ENCODE data around the gene CBLN1. TPM values are rescaled to one million over a fixed set of nuclear protein-coding genes. Genes with fewer than 3 reads are reported as not detected.

Gene CBLN1
- total RNA-seq, 1 experiment from 2014 or later, result not detected

DNA sequence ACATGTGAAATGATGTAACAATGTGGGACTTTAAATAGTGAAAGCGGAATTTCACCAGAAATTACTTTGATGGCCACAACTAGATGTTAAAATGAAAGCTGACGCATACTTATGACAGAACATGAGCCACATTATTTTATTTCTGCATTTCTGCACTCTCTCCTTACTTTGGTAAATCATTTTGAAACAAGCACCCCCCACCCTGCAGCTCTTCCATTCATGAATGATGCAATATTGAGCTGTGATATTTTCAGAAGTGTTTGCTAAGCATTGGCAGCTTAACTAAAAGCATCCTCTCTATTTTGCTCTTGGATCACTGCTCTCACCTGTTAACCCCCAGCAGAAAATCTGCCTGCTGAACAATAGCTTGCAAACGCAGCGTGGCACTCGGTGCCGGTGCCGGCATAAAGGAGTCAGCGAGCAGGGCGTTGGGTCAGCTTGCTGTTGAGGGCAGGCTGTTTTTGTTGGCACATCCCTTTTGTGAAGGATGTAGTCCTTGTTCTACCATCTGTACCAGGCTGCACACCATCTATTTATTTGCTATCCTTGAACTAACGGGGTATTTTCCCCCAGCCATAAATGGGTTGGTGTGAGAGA is 30.8 kb upstream of the CBLN1 start:
- CTCF ChIA-PET, result no interaction called here

More for the DNA sequence above, 30.8 kb upstream of the CBLN1 start:
- no peaks in the 10 kb centered on the region for H3K9me2 ChIP-seq (ENCODE audit: insufficient read depth)
- no peaks in the 10 kb centered on the region for H4K20me1 ChIP-seq (ENCODE audit: insufficient read depth)
- ATAC-seq (no peak), DNase-seq (ENCODE audit: low read depth, low spot score) (no peak)
- H2AFZ ChIP-seq (ENCODE audit: low read depth, low read length, poor library complexity, severe bottlenecking), result no peak overlapping the region
- no peaks in the 10 kb centered on the region for H3K9me3 ChIP-seq (ENCODE audit: control insufficient read depth in 1 of 2, insufficient read depth in 1 of 2, low read depth in 1 of 2, low read length in 2 of 2)
- H3K79me2 ChIP-seq (ENCODE audit: insufficient read depth, low read length), result no peaks in the 10 kb centered on the region
- TF ChIP-seq SRF (IDR thresholded peaks at IDR 0.05; ENCODE audit: low read depth) (no peak), FOSL1 (IDR thresholded peaks at IDR 0.05; ENCODE audit: low read depth) (no peak), POLR2A (IDR thresholded peaks at IDR 0.05; ENCODE audit: borderline replicate concordance, extremely low read depth, insufficient read depth, insufficient read length) (no peak), SP1 (IDR thresholded peaks at IDR 0.05; ENCODE audit: low read depth) (no peak), CEBPB (IDR thresholded peaks at IDR 0.05; ENCODE audit: low read depth) (no peak), EZH2 (IDR thresholded peaks at IDR 0.05) (no peak), ELF1 (IDR thresholded peaks at IDR 0.05; ENCODE audit: borderline replicate concordance, low read depth) (no peak), SIN3A (IDR thresholded peaks at IDR 0.05; ENCODE audit: low read depth) (no peak), EGR1 (IDR thresholded peaks at IDR 0.05; ENCODE audit: low read depth) (no peak), YY1 (IDR thresholded peaks at IDR 0.05; ENCODE audit: extremely low read depth, insufficient replicate concordance, low read depth, low read length) (no peak), POLR2AphosphoS5 (IDR thresholded peaks at IDR 0.05; ENCODE audit: low read depth, low read length) (no peak), TCF7L2 (IDR thresholded peaks at IDR 0.05; ENCODE audit: borderline replicate concordance, extremely low read depth, insufficient read depth, insufficient read length) (no peak), ZNF274 (IDR thresholded peaks at IDR 0.05; ENCODE audit: low read depth, low read length) (no peak), JUND (IDR thresholded peaks at IDR 0.05) (no peak), CBX3 (IDR thresholded peaks at IDR 0.05; ENCODE audit: low read depth) (no peak), EZH2phosphoT487 (IDR thresholded peaks at IDR 0.05; ENCODE audit: borderline replicate concordance) (no peak)
- TF ChIP-seq, protein P1, sequence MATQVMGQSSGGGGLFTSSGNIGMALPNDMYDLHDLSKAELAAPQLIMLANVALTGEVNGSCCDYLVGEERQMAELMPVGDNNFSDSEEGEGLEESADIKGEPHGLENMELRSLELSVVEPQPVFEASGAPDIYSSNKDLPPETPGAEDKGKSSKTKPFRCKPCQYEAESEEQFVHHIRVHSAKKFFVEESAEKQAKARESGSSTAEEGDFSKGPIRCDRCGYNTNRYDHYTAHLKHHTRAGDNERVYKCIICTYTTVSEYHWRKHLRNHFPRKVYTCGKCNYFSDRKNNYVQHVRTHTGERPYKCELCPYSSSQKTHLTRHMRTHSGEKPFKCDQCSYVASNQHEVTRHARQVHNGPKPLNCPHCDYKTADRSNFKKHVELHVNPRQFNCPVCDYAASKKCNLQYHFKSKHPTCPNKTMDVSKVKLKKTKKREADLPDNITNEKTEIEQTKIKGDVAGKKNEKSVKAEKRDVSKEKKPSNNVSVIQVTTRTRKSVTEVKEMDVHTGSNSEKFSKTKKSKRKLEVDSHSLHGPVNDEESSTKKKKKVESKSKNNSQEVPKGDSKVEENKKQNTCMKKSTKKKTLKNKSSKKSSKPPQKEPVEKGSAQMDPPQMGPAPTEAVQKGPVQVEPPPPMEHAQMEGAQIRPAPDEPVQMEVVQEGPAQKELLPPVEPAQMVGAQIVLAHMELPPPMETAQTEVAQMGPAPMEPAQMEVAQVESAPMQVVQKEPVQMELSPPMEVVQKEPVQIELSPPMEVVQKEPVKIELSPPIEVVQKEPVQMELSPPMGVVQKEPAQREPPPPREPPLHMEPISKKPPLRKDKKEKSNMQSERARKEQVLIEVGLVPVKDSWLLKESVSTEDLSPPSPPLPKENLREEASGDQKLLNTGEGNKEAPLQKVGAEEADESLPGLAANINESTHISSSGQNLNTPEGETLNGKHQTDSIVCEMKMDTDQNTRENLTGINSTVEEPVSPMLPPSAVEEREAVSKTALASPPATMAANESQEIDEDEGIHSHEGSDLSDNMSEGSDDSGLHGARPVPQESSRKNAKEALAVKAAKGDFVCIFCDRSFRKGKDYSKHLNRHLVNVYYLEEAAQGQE (IDR thresholded peaks at IDR 0.05; ENCODE audit: low read depth), result no peak
- TF ChIP-seq, protein P2, sequence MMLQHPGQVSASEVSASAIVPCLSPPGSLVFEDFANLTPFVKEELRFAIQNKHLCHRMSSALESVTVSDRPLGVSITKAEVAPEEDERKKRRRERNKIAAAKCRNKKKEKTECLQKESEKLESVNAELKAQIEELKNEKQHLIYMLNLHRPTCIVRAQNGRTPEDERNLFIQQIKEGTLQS (IDR thresholded peaks at IDR 0.05), result no peak
- TF ChIP-seq, protein P3, sequence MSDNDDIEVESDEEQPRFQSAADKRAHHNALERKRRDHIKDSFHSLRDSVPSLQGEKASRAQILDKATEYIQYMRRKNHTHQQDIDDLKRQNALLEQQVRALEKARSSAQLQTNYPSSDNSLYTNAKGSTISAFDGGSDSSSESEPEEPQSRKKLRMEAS (IDR thresholded peaks at IDR 0.05), result no peak
- ChIA-PET POLR2A (no interaction called here), RAD21 (ENCODE audit: low non-redundant PET in 1 of 2, low total read pairs in 2 of 2, uncharacterized antibody in 2 of 2, unreplicated experiment in 2 of 2) (no interaction called here)
- no peak overlapping the region for H3K4me3 ChIP-seq (replicated peaks in 1 of 2; ENCODE audit: low read depth in 1 of 2, low read length in 2 of 2)
- BruUV-seq (replicated peaks), result no TSS peak
- H3K27ac ChIP-seq (ENCODE audit: low read depth, low read length), result no peak overlapping the region
- H3K27me3 ChIP-seq (ENCODE audit: insufficient read depth, low read length), result peaks cover 35% of the 10 kb centered on the region
- intact Hi-C loops (cut with micrococcal nuclease), result no loop called here
- no peak overlapping the region for H3K4me2 ChIP-seq (ENCODE audit: low read length)
- H3K4me1 ChIP-seq (ENCODE audit: control insufficient read depth in 1 of 2, insufficient read depth in 2 of 2, low read length in 2 of 2), result no peaks in the 10 kb centered on the region
- H3K36me3 ChIP-seq (ENCODE audit: control insufficient read depth in 1 of 2, insufficient read depth in 2 of 2, low read length in 2 of 2), result no peaks in the 10 kb centered on the region
- H3K9ac ChIP-seq (ENCODE audit: low read length), result no peak overlapping the region
